Stimulated activated CD8-positive, alpha-beta memory T cell treated with anti-CD3 and anti-CD28 coated beads, Interleukin-15, amount 100 ng/mL, for 24 hours (primary cell): Measurements from ENCODE around the gene RFK.

Experiments
- DNase-seq: peaks from one replicate; pipeline ENCODE4 v3.0.0-alpha.2; 2020; ENCODE audit warnings: low read depth

RFK gene

DNA sequence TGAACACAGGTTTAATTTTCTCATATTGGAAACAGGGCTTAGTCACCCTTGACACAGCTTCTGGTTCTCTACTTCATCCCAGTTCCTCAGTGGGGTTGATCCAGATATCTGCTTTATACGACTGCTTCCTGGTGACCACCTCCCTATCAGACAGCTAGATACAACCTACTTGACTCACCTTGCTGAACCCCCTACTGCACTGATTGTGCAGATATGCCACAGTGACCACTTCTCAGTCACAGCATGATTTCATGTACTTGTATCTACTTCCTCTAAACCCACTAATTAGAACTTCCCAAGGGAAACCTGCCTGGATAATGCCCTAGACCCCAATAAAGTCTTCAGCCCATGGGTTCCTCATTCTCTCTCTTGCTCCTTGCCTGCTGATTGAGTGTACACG, 18.4 kb upstream of the RFK start:
- no peak for DNase-seq

DNA sequence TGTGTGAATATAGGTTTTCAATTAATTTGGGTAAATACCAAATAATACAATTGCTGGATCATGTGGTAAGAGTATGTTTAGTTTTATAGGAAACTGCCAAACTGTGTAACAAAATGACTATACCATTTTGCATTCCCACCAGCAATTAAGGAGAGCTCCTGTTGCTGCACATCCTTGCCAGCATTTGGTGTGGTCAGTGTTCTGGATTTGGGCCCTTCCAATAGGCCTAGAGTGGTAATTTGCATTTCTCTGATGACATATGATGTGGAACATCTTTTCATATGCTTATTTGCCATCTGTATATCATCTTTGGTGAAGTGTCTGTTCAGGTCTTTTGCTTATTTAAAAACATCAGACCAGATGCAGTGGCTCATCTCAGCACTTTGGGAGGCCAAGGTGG, 11.6 kb upstream of the RFK start:
- no peak for DNase-seq

DNA sequence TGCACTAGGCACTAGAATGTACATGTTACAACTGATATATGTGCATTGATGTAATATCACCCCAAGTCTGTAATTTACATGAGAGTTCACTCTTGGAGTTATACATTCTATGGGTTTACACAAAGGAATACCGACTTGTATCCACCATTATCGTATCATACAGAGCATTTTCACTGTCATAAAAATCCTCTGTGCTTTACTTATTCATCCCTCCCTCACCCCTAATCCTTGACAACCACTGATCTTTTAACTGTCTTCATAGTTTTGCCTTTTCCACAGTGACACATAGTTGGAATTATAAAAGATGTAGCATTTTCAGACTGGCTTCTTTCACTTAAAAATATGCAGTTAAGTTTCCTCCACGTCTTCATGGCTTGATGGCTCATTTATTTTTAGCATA, 11.1 kb upstream of the RFK start:
- no peak for DNase-seq

DNA sequence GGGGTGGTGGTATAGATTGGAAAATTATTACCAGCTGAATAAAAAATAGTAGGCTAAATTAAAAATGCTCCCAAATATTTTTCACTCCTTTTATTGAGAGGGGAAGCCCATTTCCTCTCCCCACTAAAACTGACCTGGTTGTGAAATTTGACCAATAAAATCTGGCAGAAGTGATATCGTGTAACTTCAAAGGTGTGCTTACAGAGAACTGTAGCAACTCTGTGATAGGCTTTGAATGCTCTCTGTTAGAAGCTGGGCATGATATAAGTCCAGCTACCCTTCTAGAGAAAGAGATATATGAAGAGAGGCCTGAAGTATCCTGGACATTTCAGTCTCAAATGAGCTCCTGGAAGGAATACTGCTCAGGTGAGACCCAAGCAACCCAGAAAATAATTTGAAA, 10.2 kb upstream of the RFK start:
- DNase-seq, result no peak

DNA sequence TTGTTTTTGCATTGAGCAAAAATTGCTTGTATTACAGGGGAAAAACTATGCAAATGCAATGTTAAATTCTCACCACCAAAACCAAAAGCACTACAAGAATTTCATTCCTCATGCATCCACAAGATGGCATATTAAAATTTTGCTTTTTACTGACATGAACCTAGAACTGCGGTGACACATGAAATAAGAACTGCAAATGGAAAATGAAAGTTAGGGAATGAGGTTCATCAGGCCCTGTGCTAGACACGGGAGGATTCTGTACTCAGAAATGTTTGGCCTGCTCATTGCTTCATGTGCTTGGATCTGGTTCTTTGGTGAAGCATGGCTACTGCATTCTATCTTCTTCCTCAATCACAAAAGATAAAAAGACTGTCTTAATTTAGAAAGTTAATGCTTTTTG, 9.1 kb upstream of the RFK start:
- no peak for DNase-seq

DNA sequence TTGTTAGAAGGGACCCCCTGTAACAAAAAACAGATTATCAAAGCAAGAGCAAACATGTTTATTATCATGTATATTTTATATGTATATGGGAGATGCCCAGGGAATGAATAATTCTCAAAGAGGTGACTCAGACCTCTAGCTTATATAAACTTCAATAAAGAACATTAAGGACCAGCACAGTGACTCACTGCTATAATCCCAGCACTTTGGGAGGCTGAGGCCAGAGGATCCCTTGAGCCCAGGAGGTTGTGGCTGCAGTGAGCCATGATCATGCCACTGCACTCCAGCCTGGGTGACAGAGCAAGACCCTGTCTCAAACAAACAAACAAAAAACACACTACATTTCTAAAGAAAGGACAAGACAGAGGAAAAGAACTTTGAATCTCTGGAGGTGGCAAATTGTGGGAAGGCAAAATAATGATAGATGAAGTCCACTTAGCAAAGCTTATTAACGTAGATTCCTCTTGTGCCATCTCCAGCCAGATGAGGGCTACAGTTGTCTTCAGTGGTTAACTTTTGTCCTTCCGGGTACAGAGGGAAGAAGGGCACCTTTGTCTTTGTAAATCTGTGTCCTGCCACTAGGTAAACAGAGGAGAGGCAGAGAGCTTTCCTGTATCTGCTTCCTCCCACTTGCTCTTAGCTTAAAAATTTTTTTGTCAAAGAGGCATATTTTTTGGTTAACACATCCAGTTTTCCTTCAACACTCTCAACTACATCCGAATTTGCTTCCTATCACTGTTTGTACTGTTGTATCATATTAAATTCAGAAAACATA, 7.5 kb upstream of the RFK start:
- DNase-seq, result no peak

DNA sequence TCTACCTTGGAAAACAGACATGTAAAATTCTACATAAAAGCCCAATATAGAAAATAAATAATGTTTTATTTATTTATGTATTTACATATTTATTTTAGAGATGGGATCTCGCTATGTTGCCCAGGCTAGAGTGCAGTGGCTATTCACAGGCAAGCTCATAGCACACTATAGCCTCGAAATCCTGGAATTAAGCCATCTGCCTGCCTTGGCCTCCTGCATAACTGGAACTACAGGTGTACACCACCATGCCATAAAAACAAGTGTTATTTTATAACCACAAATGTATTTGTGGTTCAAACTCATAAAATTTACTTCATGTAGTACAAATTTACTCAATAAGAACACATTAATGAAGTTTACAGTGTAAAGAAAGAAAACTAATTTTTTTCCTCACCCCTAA, 7.0 kb upstream of the RFK start:
- DNase-seq, result no peak

DNA sequence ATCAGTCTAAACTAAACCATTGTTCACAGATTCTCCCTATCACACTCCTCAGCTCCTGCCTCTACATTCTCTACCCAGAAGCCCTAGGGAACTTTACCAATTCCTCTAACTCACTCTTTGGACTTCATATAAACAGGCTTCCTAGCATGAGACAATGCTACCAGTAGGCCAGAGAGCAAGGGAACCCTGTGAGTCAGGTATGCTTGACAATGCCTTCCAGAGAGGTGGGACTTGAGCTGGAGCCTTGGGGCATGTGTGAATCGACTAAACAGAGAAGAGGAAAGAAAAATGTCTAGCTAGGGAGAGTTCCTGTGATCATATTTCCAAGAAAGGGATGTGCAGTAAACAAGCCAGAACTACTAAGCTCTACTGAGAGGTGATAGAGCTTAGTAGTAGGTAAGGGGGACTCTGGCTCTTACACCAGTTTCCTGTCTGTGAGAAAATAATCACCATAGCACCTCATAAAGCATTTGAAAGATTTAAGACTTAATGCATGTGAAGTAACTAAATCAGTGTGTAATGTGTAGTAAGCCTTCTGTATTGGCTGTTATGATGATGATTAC, 6.4 kb upstream of the RFK start:
- DNase-seq, result no peak

DNA sequence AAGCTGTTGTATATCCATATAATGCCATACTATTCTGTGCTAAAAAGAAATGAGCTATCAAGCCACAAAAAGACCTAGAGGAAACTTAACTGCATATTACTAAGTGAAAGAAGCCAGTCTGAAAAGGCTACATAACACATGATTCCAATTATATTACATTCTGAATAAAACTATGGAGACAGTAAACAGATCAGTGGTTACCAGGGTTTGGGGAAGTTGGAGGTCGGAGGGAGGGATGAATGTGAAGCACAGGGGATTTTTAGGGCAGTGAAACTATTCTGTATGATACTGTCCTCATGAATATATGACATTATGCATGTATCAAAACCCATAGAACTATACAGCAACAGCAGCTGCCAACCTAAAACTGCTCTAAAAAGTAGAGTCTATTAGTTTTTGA, 5.6 kb upstream of the RFK start:
- no peak for DNase-seq

DNA sequence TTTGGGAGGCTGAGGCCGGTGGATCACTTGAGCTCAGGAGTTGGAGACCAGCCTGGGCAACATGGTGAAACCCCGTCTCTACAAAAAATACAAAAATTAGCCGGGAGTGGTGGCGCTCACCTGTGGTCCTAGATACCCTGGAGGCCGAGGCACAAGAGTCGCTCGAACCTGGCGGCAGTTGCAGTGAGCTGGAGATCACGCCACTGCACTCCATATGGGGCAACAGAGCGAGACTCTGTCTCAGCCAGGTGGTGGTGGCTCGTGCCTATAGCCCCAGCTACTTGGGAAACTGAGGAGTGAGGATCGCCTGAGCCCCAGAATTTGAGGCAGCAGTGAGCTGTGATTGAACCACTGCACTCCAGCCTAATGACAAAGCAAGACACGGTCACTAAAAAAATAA, 2.4 kb upstream of the RFK start:
- no peak for DNase-seq

DNA sequence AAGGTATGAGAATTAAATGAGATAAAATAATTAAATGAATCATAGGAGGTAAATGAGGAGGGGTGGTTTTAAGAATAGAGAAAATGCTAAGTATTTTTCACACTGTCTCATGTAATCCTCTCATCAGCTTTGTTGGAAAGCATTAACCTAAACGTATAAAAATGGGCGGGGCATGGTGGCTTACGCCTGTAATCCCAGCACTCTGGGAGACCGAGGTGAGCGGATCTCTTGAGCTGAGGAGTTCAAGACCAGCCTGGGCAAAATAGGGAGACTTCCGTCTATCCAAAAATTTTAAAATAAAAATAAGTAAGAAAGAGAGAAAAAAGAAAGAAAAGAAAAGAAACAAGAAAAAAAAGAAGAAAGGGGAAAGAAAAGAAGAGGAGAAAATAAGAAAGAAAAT, 1.9 kb upstream of the RFK start:
- DNase-seq, result no peak

DNA sequence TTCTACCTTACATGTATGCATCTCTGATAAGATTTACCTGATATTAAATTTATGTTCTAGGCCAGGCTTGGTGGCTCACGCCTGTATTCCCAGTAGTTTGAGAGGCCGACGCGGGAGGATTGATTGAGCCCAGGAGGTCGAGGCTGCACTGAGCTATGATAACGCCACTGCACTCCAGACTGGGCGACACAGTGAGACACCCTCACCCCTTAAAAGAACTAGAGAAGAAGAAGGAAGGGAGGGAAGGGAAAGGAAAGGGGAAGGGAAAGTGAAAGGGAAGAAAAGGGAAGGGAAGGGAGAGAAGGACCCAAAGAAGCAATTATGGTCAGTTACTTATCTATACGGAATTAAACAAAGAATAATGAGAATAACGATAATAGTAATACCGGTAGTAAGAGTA, 1.2 kb upstream of the RFK start:
- no peak for DNase-seq

DNA sequence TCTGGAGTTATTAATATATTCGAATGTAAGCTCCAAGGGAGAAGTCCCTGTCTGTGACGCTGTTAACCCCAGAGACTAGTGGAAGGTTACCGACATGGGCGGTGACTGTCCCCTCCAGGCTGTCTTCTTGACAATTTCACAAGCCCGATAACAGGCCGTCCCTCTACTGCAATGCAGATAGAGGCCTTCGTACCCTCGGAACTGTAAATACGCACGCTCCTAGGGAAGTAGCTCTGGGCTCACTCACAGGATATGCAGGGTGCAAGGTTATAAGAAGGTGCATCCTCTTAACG, 680 bp upstream of the RFK start:
- DNase-seq, result peak; percentile 12

DNA sequence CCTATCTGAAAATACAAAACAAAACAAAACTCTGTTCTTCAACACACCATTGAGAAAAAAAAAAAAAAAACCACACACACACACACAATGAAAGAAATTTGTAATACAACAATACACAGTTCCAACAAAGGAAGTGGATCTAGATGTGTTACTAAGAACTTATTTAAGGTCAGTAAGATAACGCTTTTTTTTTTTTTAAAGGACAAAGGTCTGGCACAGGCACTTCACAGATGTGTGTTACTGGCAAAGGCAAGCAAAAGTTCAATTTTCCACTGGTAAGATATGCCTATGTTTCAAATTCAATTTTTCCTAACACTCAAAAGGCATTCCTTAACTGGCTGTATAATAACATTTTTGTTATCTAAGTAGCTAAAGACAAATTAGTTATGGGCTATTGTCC, 3.6 kb downstream of the RFK start:
- DNase-seq, result no peak

DNA sequence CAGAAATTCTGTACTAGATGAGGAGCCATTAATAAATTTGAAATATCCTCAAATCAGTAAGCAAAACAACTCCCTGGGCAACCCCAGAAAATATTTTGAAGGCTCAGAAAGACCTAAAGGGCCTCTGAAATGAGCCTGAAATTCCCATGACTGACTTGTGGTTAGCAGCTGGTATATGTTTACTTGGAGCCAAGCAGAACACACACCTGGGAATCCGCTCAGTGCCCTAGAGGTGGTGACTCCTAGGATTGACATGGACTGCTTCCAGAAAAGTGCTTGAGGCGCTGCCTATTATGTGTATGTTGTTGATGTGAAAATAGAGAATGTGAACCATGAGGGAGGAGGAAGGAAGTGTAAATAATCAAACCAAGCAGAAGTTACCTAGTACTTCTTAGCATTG, 14.7 kb downstream of the RFK start:
- no peak for DNase-seq

DNA sequence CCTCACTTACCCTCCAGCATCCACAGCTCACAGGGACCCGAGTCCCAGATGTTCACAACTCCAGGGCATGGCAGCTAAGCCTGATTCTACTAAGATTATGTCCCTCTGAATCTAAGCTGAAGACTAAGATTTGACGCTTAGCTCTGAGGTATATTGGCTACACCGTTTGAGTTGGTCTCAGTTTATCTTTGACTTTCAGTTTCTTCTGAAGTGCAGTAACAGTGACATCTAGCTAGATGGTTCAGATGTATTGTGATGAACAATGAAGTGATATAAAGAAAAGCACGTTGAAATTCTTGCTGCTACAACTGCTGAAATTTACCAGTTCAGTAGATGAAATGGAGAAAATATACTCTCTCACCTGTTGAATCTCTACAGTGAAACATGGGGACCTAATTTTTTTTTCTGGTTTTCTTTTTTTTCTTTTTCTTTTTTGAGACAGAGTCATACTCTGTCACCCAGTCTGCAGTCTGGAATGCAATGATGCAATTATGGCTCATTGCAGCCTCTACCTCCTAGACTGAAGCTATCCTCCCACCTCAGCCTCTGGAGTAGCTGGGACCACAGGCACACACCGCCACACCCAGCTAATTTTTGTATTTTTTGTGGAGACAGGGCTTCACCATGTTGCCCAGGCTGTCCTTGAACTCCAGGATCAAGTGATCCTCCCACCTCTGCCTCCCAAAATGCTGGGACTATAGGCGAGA, 15.7 kb downstream of the RFK start:
- no peak for DNase-seq

DNA sequence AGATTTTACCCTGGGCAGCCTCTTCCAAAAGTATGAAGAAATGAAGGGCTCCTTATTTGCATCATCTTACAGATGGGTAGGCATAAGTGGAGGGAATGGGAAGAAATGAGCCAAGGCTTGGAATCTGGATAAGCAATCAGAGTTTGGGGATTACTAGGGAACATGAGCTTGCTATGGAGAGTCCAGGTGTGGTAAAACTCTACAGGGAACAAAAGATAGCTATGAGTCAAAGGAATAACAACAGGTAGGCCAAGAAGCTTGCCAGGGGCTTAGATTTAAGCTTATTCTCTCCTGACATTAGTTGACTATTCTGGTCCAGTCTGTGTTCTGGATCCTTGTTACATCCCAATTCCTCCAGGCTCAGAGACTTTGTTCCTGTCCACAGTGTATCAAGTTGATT, 16.4 kb downstream of the RFK start:
- no peak for DNase-seq

DNA sequence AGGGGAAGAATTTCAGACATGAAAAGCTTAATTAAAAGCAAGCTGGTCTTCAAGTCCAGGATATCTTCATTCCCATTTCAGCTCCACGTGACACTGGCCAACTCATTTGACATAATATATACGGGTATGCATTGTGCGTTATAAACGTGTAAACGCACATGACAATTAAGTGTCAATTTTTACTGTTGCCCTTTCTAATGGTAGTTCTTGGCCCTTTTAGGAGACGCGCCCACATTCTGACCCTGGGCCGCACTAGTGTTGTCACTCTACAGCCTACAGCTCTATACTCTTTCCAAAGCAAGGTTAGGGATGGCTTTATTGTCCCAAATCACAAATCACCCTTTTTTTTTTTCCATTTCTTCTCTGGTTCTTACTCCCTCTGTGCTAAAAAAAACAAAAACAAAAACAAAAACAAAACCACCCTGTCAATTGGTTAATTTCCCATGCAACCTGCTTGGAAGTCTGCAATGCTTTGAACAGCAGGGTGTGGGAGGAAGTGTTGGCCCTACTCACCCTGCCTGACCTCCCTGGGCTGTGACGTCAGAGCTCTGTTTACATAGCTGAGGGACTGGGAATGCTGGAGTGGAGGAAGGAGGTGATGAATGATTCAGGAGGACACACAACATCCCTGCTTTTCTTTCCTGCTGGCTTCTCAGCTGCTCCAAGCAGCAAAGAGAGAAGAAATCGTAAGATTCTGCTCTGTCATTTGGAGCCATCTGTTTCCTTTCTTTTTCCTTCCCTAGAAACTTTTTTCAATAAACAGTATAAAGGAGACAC, 19.3 kb downstream of the RFK start:
- DNase-seq, result no peak

DNA sequence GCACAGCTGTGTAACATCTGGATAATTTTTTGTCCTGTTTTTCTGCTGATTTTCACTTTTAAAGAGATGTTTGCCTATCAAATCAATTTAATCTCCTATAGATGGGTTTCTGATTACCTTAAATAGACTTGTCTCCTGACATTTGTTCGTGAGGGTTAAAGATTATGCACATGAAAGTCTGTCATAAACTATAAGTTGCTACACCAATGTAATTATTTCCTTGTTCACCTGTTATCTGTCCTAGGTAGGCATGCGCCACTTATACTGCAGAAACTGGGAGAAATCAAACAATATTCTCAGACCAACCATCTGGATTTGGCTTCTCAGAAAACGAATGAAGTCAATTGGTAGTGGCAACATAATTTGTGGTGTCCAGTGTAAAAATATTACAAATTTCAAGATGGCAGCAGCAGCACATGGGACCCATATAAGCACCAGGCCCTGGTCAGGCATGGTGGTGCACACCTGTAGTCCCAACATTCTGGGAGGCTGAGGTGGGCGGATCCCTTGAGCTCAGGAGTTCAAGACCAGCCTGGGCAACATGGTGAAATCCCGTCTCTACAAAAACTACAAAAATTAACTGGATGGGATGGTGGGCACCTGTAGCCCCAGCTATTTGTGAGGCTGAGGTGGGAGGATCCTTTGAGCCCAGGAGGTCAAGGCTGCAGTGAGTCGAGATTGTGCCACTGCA, 20.3 kb downstream of the RFK start:
- DNase-seq, result no peak

DNA sequence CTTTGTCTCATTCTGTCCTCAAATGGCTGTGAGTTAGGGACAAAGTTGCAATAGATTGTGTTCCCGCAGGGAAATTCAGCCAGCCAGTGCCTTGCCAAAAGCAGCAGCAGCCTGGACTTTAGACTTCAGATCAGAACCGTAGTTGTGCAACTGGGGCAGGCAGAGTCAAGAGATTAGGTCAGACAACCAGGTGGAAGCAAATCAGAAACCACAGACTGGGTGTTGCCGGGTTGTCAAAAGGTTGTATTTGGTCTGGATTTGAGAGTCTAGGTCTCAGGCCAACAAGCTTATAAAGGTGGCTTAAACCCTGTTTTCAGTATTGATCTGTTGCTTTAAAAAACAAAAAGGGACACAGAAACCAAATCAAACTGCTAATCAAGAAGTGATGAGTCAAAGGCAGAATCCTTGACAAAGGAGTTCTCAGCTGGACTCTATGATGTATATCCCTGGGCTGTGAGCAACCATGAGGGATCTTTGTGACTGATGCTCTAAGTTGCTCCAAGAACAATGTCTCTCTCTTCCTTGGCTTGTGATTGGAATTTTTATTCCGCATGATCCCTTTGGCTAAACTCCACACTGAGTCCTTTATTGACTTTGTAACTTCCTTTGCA, 20.9 kb downstream of the RFK start:
- DNase-seq, result no peak

DNA sequence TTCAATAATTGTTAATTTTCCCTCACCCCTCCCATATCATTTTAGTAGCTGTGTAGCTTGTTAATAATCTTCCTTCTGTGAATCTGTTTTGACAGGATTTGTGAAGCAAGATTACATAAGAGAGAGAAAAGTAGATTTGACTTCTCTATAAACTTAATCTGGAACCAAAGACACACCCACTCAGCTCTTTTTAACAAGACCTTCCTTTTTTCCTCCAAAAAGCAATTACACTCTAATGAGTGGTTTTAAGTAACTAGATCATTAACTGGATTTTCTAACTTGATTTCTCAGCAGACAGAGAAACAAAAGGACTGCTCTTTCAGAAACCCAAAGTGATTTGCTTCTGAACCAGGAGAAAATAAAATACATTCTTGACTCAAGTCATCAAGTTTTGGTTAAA, 21.9 kb downstream of the RFK start:
- no peak for DNase-seq

DNA sequence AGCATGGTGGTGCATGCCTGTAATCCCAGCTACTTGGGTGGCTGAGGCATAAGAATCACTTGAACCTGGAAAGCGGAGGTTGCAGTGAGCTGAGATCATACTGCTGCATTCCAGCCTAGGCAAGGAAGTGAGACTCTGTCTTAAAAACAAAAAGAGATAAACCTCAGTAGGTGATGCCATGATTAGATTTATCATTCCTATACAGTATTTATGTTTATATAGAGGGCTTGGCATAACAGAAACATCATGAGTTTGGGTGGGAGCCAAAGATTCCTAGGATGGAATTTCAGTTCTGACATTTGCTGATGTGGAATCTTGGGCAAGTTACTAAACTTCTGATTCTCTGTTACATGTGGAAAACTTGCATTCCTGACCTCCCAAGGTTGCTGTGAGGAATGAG, 22.3 kb downstream of the RFK start:
- no peak for DNase-seq
